NOMO-1 treated with DMSO at 0.1 percent for 48 hours (cell line): Measurements from ENCODE around the gene AFF3.

Experiments
- DNase-seq: peaks from one replicate; lab custom pipeline; 2025; ENCODE audit not compliant: unreplicated experiment; lab: John Stamatoyannopoulos, UW

The AFF3 gene

DNA sequence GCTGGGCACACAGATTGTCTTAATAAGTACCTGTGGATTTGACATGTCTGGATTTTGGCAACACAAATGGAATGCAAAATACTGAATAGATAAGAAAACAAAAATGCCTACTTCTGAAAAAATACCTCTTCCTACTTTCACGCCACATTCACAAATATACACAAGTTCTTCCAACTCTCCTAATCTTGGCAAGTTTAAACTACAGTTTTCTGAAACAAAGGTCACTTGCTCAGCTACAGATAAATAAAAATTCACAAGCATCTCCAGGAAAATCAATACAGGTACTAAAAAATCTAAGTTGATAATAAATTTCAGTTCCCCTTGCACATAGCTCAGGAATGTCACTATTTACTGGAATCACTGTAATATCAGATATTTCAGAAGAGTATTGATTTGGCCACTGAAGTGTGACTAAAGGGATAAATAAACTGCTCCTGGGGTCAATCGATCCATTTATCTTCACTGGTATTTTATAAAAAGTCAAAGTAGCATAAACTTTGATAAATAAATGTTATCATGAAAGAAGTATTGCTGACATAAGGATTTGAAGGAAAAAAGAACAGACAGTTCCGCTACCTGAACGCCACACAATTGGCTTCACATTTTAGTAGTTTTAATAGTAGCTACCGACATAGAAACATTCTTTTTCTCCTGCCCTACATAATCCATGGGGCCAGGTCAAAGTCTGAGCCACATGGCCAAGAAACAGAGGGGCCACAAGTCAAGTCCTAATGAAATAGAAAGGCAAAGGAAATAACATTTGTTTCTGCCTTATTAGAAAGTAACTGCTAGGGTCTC lies 243.1 kb downstream of the AFF3 start:
- no peak for DNase-seq

- no peak for DNase-seq
These were observed 243.9 kb downstream of the AFF3 start for GRCh38 chr2:99898336-99899048.

- no peak for DNase-seq
These were observed 251.0 kb downstream of the AFF3 start for GRCh38 chr2:99891428-99891780.

- DNase-seq, result no peak
These were observed 251.6 kb downstream of the AFF3 start for GRCh38 chr2:99890568-99891427.

GRCh38 chr2:99888617-99889016 lies 253.8 kb downstream of the AFF3 start:
- no peak for DNase-seq

DNA sequence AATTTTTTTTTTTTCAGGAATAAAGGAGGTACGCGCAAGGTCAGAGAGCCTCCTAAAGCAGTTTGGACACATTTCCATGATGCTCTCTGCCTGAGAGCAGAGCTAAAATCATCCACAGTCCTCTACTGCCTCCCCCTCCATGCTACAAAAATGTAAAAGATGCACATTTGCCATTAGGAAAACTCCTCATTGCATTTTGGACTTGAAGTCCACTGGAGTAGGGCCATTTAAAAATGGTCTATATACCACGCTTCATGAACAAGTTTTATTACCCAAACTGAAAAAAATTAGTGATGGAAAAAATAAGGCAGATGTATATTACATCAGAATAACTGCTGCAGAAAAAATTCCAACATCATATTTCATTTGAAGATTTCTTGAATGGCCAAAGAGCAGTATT lies 256.0 kb downstream of the AFF3 start:
- DNase-seq, result no peak

GRCh38 chr2:99883358-99883757 lies 259.0 kb downstream of the AFF3 start:
- DNase-seq, result no peak

GRCh38 chr2:99881901-99882591 lies 260.3 kb downstream of the AFF3 start:
- no peak for DNase-seq

- no peak for DNase-seq
These were observed 261.5 kb downstream of the AFF3 start for GRCh38 chr2:99880964-99881294.

- no peak for DNase-seq
These were observed 262.0 kb downstream of the AFF3 start for GRCh38 chr2:99880148-99880963.

GRCh38 chr2:99879481-99879880 lies 262.9 kb downstream of the AFF3 start:
- no peak for DNase-seq

DNA sequence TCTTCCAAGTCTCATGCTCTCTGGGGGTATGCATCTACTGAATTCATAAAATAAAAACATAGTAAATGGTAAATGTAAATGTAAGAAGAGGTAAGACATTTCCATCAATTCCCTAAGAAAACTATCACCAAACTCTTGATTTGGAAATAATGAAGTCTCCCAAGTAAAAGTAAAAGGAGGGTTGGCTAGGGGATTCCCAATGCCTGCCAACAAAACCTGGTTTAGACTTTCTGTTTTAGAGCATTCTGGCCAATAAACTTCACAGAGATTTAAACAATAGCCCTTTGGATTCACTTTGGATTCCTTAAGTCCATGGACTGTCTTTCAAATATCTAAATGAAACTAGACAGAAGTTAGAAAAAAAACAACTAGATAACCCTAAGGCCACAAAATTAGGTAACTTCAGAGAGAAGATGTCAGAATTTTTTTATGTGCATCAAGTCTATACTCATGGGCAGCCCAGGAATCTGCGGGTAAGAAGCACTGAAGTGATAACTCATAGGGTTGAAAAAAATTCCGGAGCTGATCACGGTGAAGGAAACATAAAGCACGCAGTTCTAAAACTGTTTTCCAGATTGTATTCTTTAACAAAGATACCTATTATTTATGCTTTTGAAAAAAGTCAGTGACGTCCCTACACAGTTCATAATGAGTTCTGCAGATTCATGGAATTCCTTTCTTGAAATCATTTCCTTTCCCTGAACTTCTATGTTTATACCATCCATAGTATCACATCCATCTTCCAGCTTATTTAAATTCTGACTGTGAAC lies 263.6 kb downstream of the AFF3 start:
- DNase-seq, result no peak

GRCh38 chr2:99877963-99878362 lies 264.4 kb downstream of the AFF3 start:
- DNase-seq, result peak; percentile 83

DNA sequence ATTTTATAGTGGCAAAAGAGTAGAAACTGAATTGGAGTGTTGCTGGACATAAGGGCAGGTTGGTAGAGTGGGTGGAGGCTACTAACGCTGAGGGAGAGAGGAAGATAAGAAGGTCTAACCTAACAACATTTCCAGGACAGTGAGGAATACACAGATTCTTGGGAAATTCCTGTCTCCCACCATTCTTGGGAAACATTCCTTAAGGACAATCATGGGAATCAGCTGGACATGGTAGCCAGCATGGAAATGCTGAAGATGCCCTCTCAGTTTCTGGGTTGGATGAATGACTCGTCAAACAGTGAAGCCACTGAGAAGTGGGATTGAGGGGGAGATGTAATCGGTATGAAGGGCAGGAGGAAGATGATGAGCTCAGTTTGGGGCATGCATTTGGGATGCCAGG lies 265.4 kb downstream of the AFF3 start:
- no peak for DNase-seq

DNA sequence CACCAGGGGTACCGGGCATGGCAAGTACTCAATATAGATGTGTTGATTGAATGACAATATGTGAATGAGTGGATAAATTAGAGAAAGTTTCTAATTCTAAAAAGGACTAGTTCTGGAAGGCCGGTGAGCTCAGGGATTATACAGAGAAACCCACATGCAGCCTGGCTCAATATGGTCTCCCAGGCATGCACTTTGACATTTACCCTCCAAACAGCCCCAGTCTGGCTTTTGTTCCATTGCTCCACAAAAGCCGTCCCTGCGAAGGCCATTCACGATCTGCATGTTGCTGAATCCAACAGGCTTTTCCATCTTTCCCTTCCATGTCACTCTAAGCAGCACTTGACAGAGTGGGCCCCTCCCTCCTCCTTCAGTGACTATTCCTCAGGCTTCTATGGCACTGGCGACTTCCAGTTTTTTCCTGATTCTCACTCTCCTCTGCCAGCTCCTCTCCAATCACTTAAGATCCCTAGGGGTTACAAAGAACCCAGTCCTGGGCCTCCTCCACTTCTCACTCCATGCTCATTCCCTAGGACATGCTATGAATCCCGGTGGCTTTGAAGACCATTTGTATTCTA lies 266.7 kb downstream of the AFF3 start:
- no peak for DNase-seq

DNA sequence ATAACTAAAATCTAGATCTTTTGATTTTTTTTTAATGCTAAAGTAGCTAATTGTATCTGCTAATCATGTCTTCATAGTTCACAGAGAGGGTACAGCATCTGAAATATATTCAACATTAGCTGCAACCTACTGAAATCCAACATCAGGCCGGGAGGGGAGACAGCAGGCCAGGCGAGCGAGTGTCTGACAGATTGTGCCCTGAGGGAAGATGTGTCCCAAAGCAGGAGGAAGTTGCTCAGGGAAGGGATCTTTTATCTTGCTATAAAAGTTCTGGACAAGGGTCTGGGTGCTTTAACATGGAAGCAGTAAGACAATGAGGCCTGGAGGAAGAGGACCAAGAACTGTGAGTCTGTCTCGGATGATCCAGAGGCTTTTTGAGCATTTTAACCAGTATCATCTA lies 274.1 kb downstream of the AFF3 start:
- DNase-seq, result no peak

GRCh38 chr2:99867770-99868169 lies 274.6 kb downstream of the AFF3 start:
- DNase-seq, result no peak

DNA sequence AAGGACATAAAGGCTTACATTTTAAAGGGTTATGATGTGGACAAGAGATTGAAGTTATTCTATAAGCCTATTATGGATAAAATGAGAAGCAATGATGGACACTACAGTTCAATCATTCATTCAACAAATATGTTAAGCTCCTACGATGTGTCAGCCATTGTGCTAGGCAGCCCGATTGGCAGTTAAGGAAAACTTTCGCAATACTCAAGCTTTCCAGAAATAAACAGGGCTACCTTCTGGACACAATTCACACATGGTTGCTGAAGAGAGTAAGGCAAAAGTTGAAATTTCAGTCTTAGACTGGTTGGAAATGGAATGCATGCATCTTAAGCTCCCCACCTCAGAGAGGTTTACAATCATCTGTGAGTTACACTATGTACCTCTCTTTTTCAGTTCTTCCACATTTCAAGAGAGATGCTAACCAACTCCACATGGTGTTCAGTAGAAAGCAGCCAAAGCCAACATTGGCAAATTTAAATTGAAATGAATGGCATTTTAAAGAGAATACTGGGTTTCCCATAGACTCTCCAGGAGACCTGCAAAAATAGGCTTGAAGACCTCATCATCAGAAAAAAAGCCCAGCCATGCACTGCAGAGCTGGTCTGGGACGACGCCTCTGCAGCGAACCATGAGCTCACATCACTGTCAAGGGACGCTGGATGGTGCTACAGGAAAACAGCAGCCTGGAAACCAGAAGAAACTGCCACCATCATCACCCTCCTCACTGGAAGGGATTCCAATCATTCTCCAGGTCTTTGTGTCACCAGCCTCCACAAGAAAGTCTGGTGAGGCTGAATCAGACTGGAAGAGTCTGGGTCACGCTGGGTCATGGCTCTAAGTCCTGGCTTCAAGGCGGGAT lies 276.3 kb downstream of the AFF3 start:
- DNase-seq, result no peak
